Measurements from ENCODE around the gene MEMO1.

- TF ChIP-seq CTCF (IDR thresholded peaks at IDR 0.05 in 2 of 3, conservative IDR thresholded peaks at IDR 0.05 in 1 of 3; ENCODE audit: borderline replicate concordance in 1 of 3, insufficient read depth in 1 of 3, low read depth in 2 of 3, low read length in 2 of 3) (no peak), FOSL1 (IDR thresholded peaks at IDR 0.05; ENCODE audit: low read depth) (no peak), MAX (IDR thresholded peaks at IDR 0.05) (no peak)
Measured at GRCh38 chr2:31943636-31944225, 67.1 kb downstream of the MEMO1 start.

All from HCT116 (cell line).